GM12874 (cell line): ENCODE results near the gene ADTRP.

Experiments used
- TF ChIP-seq, protein P1 (sequence below): IDR thresholded peaks from 2 replicates; pipeline ENCODE4 v1.5.1; 2011; ENCODE audit warnings: low read depth, mild to moderate bottlenecking, control low read depth, low read length, moderate library complexity; ENCODE audit not compliant: insufficient read depth

Gene ADTRP

GRCh38 chr6:11791354-11792107, 12.9 kb upstream of the ADTRP start:
- TF ChIP-seq, protein P1, sequence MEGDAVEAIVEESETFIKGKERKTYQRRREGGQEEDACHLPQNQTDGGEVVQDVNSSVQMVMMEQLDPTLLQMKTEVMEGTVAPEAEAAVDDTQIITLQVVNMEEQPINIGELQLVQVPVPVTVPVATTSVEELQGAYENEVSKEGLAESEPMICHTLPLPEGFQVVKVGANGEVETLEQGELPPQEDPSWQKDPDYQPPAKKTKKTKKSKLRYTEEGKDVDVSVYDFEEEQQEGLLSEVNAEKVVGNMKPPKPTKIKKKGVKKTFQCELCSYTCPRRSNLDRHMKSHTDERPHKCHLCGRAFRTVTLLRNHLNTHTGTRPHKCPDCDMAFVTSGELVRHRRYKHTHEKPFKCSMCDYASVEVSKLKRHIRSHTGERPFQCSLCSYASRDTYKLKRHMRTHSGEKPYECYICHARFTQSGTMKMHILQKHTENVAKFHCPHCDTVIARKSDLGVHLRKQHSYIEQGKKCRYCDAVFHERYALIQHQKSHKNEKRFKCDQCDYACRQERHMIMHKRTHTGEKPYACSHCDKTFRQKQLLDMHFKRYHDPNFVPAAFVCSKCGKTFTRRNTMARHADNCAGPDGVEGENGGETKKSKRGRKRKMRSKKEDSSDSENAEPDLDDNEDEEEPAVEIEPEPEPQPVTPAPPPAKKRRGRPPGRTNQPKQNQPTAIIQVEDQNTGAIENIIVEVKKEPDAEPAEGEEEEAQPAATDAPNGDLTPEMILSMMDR = no peak

DNA sequence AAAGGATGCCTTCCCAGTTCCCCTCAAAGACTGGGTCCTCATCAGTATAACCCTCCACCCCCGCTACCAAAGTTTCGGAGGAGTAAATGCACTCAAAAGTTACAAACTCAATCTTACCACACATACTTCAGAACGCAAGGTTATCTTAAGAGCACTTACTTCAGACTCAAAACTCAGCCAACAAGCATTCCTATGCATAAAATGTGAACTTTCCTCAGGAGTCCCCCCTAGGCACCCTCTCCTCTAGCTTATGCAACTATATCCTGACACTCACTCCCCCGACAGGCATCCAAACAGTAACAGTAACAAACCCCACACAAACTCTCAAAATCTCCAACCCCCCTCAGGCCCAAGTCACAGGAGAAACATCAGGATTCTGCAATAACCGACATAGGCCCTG, 11.1 kb upstream of the ADTRP start:
- TF ChIP-seq, protein P1 = no peak

DNA sequence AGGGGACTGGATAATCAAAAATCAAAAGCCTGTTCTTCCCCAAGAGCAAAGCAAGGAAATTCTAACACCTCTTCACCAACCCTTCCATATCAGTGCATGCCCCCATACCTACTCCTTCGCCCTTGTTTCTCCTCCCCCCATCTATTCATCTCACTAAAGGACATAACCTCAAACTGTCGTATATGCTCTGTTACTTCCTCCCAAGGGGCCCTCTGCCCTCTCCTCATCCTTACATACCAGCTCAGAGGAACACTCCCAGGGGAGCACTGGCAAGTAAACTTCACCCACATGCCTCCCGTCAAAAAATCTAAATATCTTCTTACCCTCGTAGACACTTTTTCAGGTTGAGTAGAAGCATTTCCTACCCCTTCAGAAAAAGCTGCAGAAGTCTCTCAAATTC, 9.4 kb upstream of the ADTRP start:
- TF ChIP-seq, protein P1 = no peak

GRCh38 chr6:11785774-11786579, 7.4 kb upstream of the ADTRP start:
- TF ChIP-seq, protein P1 = no peak

- TF ChIP-seq, protein P1 = no peak
Measured at GRCh38 chr6:11785415-11785773, 6.8 kb upstream of the ADTRP start.

- TF ChIP-seq, protein P1 = no peak
Measured at GRCh38 chr6:11784341-11784740, 5.7 kb upstream of the ADTRP start.

- TF ChIP-seq, protein P1 = no peak
Measured at GRCh38 chr6:11783524-11784064, 5.0 kb upstream of the ADTRP start.
